NAMALWA (cell line): ENCODE data around the gene GYG1.
A peak's percentile ranks its signal among the peaks of the same experiment; 100 is the strongest.

ENCODE experiments used
- DNase-seq: peaks from one replicate; pipeline ENCODE4 v3.0.0-alpha.2; 2015; ENCODE audit warnings: low spot score

The GYG1 gene

GRCh38 chr3:148991219-148992026 is at the start of gene GYG1:
Gene GYG1 (plus strand): TSS chr3:148991540. CDS start chr3:148991641, 101 bp downstream.
- DNase-seq, result peak; percentile 90

- peak; percentile 88 for DNase-seq
These were observed 47.7 kb upstream of the GYG1 start for GRCh38 chr3:148943506-148944205.

GRCh38 chr3:148945116-148945515 is 46.2 kb upstream of the GYG1 start:
- no peak for DNase-seq

GRCh38 chr3:148948913-148949657 is 42.3 kb upstream of the GYG1 start:
- DNase-seq, result no peak

- DNase-seq, result peak; percentile 38
These were observed 40.5 kb upstream of the GYG1 start for GRCh38 chr3:148950806-148951205.

- DNase-seq, result no peak
These were observed 39.6 kb upstream of the GYG1 start for GRCh38 chr3:148951599-148952361.

GRCh38 chr3:148953094-148953493 is 38.2 kb upstream of the GYG1 start:
- DNase-seq, result no peak

- no peak for DNase-seq
These were observed 36.4 kb upstream of the GYG1 start for GRCh38 chr3:148954981-148955380.

GRCh38 chr3:148955544-148956346 is 35.6 kb upstream of the GYG1 start:
- DNase-seq, result peak; percentile 71

- peak; percentile 36 for DNase-seq
These were observed 33.8 kb upstream of the GYG1 start for GRCh38 chr3:148957586-148957985.

GRCh38 chr3:148958696-148959095 is 32.6 kb upstream of the GYG1 start:
- no peak for DNase-seq

GRCh38 chr3:148962513-148962912 is 28.8 kb upstream of the GYG1 start:
- DNase-seq, result no peak

GRCh38 chr3:148964809-148965208 is 26.5 kb upstream of the GYG1 start:
- no peak for DNase-seq

- DNase-seq, result no peak
These were observed 23.0 kb upstream of the GYG1 start for GRCh38 chr3:148968321-148968720.

GRCh38 chr3:148970271-148970670 is 21.1 kb upstream of the GYG1 start:
- DNase-seq, result no peak

GRCh38 chr3:148971401-148972163 is 19.8 kb upstream of the GYG1 start:
- no peak for DNase-seq

- DNase-seq, result no peak
These were observed 16.6 kb upstream of the GYG1 start for GRCh38 chr3:148974726-148975125.

- no peak for DNase-seq
These were observed 16.1 kb upstream of the GYG1 start for GRCh38 chr3:148975248-148975647.

GRCh38 chr3:148975696-148976095 is 15.6 kb upstream of the GYG1 start:
- DNase-seq, result no peak

- DNase-seq, result no peak
These were observed 10.1 kb upstream of the GYG1 start for GRCh38 chr3:148981273-148981672.
